Left cardiac atrium (tissue), 4 donors: ENCODE results near the gene MFSD1. TPM values are rescaled to one million over a fixed set of nuclear protein-coding genes. Genes with fewer than 3 reads are reported as not detected.

Source experiments
- ATAC-seq, 2 donors: fragments of 200-7000 bp; cut with Tn5 transposase; one replicate each; pipeline ENCODE4 v1.9.1; 2020; ENCODE audit warnings: mild to moderate bottlenecking in 2 of 2, moderate library complexity in 2 of 2
- DNase-seq: peaks from one replicate; pipeline ENCODE4 v3.0.0-alpha.2; 2020
- intact Hi-C, 2 donors: fragments of 100-400 bp; cut with DNase I; formaldehyde crosslinking; loops; one replicate each; pipeline versions ENCODE4 v1.14.1 to v1.15.1; 2022 to 2023
- long read RNA-seq: library from polyadenylated mRNA; unstranded; transcript quantifications from one replicate; pipeline ENCODE4 v2.0.0, GENCODE V29; 2021
- total RNA-seq, 2 donors: library from RNA; stranded (reverse); fragmentation: NEBNext Ultra II Directional; extraction: Animal tissue kit (Norgen Biotek cat#: 25700); gene quantifications; one replicate each; pipeline ENCODE4 v1.2.1, GENCODE V29; 2021
- donor health status: DM: no; HTN: yes; CAD: no.
- donor health status: DM: no; HTN: yes; CAD: no; lungs with severe emphysema.
- donor health status: DM: yes; HTN: yes; CAD: no.
- donor health status: Dilated cardiomyopathy.

MFSD1 gene
- total RNA-seq: 10 to 100 TPM; 42.6 to 47.4 TPM
- long read RNA-seq, transcript MFSD1-215 (15 exons, 2,121 nt): minor isoform, 7 of 96 reads
- long read RNA-seq, transcript MFSD1-203 (16 exons, 2,423 nt): major isoform, 77 of 96 reads
- long read RNA-seq, partial matches to known transcripts: 0 of 96 reads
- long read RNA-seq, other reads (novel, unspliced or antisense): 11 of 96 reads

GRCh38 chr3:158801696-158802408 is at the start of gene MFSD1:
Gene MFSD1, plus strand, starts transcription at chr3:158802054. Its CDS starts 99 bp downstream, at chr3:158802153.
- peak; percentile 98 for DNase-seq
- intact Hi-C loops: no loop called here
- ATAC-seq: peak; percentile 99

- intact Hi-C loops: no loop called here
- DNase-seq: no peak
- ATAC-seq: no peak
Measured at GRCh38 chr3:158753854-158754253, 48.0 kb upstream of the MFSD1 start.

GRCh38 chr3:158755421-158755820 is 46.4 kb upstream of the MFSD1 start:
- ATAC-seq: no peak
- intact Hi-C loops: no loop called here

GRCh38 chr3:158761350-158761749 is 40.5 kb upstream of the MFSD1 start:
- ATAC-seq (peak in 1 of 2 donors; percentile 53), DNase-seq (no peak)
- intact Hi-C loops: no loop called here

More at GRCh38 chr3:158755421-158755820, 46.4 kb upstream of the MFSD1 start:
- no peak for DNase-seq

- intact Hi-C loops: no loop called here
- no peak for DNase-seq
- peak in 1 of 2 donors; percentile 68 for ATAC-seq
Measured at GRCh38 chr3:158762701-158763100, 39.2 kb upstream of the MFSD1 start.

- intact Hi-C loops: no loop called here
- DNase-seq: no peak
Measured at GRCh38 chr3:158763421-158763820, 38.4 kb upstream of the MFSD1 start.

GRCh38 chr3:158765518-158766205 is 36.2 kb upstream of the MFSD1 start:
- ATAC-seq: no peak
- DNase-seq: no peak
- intact Hi-C loops: no loop called here

More at GRCh38 chr3:158763421-158763820, 38.4 kb upstream of the MFSD1 start:
- ATAC-seq: no peak

- intact Hi-C loops: no loop called here
- no peak for ATAC-seq
- DNase-seq: no peak
Measured at GRCh38 chr3:158766364-158766763, 35.5 kb upstream of the MFSD1 start.

GRCh38 chr3:158768361-158768787 is 33.5 kb upstream of the MFSD1 start:
- intact Hi-C loops: no loop called here
- ATAC-seq: peak; percentile 80 to 84
- peak; percentile 79 for DNase-seq

GRCh38 chr3:158768881-158769543 is 32.8 kb upstream of the MFSD1 start:
- intact Hi-C loops: no loop called here
- ATAC-seq: peak; percentile 82 to 88
- DNase-seq: peak; percentile 27

GRCh38 chr3:158769549-158769948 is 32.3 kb upstream of the MFSD1 start:
- DNase-seq (no peak), ATAC-seq (no peak)
- intact Hi-C loops: no loop called here

- no peak for DNase-seq
- intact Hi-C loops: no loop called here
- ATAC-seq: no peak
Measured at GRCh38 chr3:158769952-158770740, 31.7 kb upstream of the MFSD1 start.

GRCh38 chr3:158770741-158771350 is 31.0 kb upstream of the MFSD1 start:
- ATAC-seq (no peak), DNase-seq (no peak)
- intact Hi-C loops: no loop called here

GRCh38 chr3:158771577-158771976 is 30.3 kb upstream of the MFSD1 start:
- intact Hi-C loops: no loop called here
- DNase-seq (no peak), ATAC-seq (no peak)

GRCh38 chr3:158771982-158772381 is 29.9 kb upstream of the MFSD1 start:
- intact Hi-C loops: no loop called here
- ATAC-seq (no peak), DNase-seq (no peak)

GRCh38 chr3:158773166-158773565 is 28.7 kb upstream of the MFSD1 start:
- DNase-seq (no peak), ATAC-seq (no peak)
- intact Hi-C loops: no loop called here

GRCh38 chr3:158773845-158774830 is 27.7 kb upstream of the MFSD1 start:
- intact Hi-C loops: no loop called here
- DNase-seq (peak; percentile 31), ATAC-seq (peak in 1 of 2 donors; percentile 71)
